A172 (cell line): ENCODE data around the gene RELL1. TPM values are rescaled to one million over a fixed set of nuclear protein-coding genes. Genes with fewer than 3 reads are reported as not detected.

Experiments used
- DNase-seq: peaks from one replicate; pipeline ENCODE4 v3.0.0-alpha.2; 2015; ENCODE audit warnings: low spot score
- total RNA-seq: library from RNA; depleted of rRNA; stranded (reverse); fragments of >200 nt; shearing (Covaris generic); gene quantifications from 2 replicates; pipeline ENCODE4 v1.2.3, GENCODE V29; 2014

Gene RELL1
- total RNA-seq, 1 experiment from 2014 or later, result 57.7 TPM

- no peak for DNase-seq
These were observed 46.5 kb downstream of the RELL1 start for GRCh38 chr4:37639551-37640285.

- no peak for DNase-seq
These were observed 51.0 kb downstream of the RELL1 start for GRCh38 chr4:37635155-37635554.

DNA sequence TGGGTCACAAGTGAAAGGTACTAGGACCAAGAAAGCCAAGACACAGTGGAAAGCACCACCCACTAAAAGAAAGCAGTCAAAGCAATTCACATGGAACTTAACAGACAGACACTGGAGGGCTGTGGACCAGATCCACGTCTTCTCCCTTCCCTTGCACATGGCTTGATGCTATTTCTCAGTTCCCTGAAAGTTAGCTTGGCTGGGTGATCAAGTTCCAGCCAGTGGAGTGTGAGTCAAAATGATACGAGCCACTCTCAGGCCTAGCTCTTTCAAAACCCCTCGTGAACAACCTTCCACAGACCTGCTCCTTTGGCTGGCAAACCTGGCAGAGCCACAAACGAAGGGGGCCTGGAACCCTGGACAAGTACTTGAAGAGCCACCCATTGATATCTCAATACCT is 52.0 kb downstream of the RELL1 start:
- DNase-seq, result no peak

- no peak for DNase-seq
These were observed 53.3 kb downstream of the RELL1 start for GRCh38 chr4:37632836-37633235.

DNA sequence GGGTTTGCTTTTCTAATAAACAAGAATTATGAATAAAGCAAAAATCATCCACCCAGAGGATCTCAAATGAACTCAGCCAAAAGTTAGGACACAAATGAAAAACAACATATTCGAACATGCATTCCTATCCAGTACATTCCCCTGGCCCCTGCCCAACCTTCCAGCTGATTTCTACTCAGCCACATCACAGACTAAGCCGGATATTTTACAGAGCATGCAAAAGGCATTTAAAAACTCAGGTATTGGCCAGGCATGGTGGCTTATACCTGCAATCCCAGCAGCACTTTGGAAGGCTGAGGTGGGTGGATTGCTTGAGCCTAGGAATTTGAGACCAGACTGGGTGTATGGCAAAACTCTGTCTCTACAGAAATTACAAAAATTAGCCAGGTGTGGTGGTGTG is 54.6 kb downstream of the RELL1 start:
- DNase-seq, result no peak

DNA sequence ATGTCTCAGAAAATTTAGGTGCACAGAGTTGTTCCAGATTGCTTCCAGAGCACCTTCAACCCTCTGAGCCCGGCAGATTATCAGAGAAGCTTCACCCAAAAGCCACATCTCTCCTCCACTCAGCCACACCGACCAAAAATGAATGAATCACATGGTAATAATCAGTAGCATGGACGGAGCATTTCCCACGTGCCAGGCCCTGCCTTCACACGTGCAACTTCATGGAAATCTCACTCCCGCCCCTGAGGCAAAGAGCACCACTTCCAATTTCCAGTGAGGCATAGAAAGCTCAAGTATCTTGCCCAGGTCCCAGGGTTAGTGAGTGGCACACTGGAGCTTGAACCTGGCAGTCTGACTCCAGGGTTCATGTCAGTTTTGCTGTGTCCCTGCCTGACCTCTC is 56.5 kb downstream of the RELL1 start:
- no peak for DNase-seq

- DNase-seq, result peak; percentile 81
These were observed 57.1 kb downstream of the RELL1 start for GRCh38 chr4:37628977-37629609.

DNA sequence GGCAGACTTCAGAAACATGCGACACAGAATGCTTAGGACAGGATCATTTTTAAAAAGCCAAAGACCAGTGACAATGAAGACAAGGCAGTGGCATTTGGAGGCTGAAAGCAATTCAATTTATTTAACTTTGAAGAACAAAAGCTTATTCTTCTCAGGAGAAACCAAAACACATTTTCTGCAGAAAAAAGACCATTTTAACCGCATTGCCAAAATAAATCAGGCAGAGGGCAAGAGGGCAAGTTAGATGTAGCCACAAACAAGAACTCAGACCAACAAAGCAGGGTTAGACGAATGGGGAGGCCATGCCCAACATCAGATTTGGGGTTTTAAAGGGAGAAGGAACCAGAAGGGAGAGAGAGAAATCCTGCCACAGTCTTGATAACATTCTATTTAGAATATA is 58.9 kb downstream of the RELL1 start:
- peak; percentile 29 for DNase-seq

DNA sequence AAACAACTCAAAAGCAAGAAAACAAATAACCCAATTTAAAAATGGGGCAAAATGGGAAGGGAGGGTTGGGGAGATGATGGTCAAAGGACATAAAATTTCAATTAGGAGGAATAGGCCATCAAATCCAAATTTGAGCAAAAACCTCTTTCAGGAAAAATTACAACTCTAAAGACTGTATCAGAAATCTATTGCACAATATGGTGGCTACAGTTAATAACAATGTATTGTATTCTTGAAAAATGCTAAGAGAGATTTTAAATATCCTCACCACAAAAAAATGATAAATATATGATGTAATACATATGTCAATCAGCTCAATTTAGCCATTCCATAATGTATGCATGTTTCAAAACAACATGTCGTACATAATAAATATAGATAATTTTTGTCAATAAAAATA is 60.7 kb downstream of the RELL1 start:
- DNase-seq, result no peak

DNA sequence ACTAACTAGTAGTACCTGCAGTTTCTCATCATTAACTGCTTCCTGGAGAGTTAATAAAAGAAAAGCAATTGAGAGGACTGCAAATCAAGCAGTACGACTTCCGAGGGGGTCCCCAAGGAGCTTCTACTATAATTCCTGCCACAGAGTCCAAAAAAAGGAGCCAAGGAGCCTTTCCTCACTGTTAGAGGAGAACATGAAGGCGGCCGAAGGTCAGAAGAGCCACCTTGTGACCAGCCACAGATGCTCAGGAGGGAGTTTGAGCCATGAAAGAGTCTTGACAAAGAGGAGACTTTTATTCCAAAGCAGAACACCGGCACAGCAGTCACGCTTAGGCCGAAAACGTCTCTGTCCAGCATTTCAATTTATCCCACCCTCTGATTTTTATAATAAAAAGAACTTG is 62.2 kb downstream of the RELL1 start:
- no peak for DNase-seq

DNA sequence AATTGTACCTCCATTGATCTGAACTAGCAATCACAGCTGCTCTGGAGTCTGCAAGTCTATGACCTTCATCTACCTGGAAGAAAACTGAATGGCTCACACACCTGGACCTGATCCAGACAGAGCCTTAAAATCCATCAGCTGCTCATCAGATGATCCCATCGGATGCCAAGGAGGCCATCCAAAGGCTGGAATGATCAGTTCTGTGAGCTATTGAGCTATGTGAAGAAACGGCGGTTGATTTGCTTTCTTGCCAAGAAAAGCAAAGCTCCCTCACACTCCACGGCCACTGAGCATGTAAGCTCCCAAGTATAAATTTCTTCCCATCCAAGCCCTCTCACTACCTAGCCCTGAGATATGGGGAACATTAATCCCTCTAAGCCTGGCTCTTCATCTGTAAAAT is 63.1 kb downstream of the RELL1 start:
- no peak for DNase-seq

DNA sequence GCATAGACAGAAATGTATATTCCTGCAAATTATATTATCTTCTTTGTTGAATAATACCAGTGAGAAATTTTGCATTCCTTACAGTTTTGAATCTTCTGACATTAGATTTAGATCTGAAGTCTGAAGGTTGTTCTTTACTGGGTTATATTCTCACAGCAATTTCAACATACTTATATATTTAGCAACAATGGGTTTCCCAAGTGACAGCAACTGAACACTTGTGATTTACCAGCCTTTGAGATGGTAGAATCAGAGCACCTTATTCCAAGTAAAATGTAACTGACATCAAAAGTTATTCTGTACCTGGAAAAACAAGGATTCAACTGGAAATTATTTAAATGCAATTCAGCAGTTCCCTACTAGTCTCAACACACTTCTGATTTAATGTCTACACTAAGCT is 66.0 kb downstream of the RELL1 start:
- DNase-seq, result no peak

DNA sequence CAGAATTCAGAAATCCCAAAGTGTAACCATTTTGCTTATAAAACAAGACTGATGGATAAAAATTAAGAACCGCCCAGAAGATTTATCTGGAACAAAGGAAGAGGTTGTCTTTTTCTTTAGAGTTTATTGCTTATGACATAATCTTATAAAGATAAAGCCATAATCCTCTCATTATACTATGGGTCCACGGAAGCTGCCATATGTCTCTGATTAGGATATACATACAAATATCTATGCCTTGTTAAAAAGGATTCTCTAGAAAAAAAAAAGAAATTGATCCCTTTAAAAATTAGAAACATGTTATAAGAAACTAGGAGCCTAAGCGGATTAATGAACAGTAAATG is 70.5 kb downstream of the RELL1 start:
- DNase-seq, result no peak

DNA sequence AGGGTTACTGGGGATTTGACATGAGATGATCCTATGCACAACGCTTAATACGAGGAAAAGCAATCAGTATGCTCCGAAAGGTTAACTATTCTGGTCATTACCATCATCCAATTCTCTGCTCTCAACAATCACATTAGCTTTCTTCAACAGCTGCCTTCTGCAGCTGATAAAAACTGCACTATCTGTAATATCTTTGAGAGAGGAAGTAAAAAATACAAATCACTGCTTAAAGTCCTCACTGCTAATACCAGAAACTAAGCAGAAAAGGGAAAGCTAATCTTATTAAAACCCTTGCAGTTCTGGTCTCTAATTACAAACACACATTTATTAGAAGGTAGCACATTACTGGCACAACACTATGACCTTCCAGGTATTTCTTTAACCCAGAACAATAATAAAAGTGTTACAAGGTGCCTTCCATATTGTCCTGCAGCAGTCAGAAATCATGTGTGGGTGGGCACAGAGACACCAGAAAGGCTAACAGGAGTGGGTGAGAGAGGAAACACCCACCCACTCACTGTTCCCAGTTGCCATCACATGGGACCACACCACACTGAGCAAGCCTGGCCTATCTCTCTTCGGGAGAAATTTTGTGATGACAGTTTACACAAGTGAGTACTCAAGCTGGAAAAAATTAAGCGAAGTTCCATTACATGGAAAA is 71.0 kb downstream of the RELL1 start:
- no peak for DNase-seq

DNA sequence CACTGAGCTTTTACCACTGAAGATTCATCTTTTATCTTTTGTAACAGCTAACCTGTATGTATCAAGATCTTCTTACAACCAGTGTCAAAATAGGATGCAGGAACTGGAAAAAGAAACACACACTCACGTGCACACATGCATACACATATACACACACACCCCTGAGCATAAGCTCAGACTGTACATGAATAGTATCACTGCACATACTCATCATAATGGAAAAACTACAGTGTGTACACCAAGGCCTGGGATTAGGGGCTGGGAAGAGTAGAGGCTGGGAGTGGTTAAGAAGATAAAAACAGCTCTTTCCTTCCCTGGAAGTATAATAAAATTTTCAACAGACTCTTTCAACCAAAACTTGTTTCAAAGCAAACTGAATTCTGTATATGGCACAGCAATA is 73.4 kb downstream of the RELL1 start:
- no peak for DNase-seq

DNA sequence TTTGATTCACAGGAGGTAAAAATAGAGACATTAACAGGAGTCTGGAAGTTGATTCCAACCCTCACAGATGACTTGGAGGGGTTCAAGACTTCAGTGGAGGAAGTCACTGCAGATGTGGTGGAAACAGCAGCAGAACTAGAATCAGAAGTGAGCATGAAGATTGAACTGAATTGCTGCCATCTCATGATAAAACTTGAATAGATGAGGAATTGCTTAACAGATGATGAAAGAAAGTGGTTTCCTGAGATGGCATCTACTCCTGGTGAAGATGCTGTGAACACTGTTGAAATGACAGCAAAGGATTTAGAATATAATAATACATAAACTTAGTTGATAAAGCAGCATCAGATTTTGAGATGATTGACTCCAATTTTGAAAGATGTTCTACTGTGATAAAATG is 76.5 kb downstream of the RELL1 start:
- DNase-seq, result no peak

- no peak for DNase-seq
These were observed 79.2 kb downstream of the RELL1 start for GRCh38 chr4:37607018-37607417.

DNA sequence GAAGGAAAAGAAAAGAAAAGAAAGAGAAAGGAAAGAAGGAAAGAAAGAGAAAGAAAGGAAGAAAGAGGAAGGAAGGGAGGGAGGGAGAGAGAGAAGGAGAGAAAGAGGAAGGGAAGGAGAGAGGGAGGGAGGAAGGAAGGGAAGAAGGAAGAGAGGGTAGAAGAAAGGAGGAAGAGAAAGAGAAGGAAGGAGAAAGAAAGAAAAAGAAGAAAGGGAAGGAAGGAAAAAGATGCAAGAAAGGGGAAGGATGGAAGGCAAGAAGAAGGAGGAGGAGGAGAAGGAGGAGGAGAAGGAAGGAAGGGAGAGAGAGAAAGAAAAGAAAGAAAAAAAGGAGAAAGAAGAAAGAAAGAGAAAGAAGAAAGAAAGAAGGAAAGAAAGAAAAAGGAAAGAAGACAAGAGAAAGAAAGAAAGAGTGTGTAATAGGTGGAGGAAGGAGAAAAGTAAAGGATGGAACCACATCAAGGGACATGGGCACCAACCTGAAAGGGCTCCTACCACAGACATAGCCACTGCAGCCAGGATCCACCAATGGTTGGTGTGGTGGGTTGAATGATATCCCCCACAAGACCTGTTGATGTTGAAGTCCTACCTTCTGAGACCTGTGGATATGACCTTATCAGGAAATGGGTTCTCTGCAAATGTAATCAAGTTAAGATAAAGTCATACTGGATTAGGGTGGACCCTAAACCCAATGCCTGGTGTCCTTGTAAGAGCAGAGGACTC is 80.2 kb downstream of the RELL1 start:
- DNase-seq, result no peak

GRCh38 chr4:37604461-37604860 is 81.7 kb downstream of the RELL1 start:
- peak; percentile 36 for DNase-seq

- DNase-seq, result no peak
These were observed 82.5 kb downstream of the RELL1 start for GRCh38 chr4:37603711-37604110.

DNA sequence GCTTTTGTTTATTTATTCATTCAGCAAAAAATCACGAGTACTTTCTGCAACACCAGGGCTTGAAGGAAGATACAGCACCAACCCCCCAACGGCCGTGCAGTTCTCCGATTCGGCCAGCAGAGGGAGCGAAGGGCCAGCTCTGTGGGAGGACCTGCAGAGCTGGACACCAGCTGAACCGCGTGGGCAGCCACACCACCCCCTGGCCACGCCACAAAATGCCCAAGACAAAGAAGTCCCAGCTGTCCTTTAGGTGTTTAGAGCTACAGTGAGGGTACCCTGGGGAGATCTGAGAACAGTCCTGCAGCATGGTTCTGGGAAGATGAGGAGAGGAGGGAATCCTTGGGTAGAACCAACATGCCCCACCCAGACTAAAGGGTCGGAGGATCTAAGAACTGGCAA is 83.1 kb downstream of the RELL1 start:
- DNase-seq, result peak; percentile 59

GRCh38 chr4:37602454-37603069 is 83.6 kb downstream of the RELL1 start:
- no peak for DNase-seq
